ENCODE measurements around the gene TKT.
"Not testable (repeated sequence)": the region's sequence is repeated elsewhere in the genome, so short reads cannot be mapped to it uniquely, and the experiment has no call there.

The TKT gene

DNA sequence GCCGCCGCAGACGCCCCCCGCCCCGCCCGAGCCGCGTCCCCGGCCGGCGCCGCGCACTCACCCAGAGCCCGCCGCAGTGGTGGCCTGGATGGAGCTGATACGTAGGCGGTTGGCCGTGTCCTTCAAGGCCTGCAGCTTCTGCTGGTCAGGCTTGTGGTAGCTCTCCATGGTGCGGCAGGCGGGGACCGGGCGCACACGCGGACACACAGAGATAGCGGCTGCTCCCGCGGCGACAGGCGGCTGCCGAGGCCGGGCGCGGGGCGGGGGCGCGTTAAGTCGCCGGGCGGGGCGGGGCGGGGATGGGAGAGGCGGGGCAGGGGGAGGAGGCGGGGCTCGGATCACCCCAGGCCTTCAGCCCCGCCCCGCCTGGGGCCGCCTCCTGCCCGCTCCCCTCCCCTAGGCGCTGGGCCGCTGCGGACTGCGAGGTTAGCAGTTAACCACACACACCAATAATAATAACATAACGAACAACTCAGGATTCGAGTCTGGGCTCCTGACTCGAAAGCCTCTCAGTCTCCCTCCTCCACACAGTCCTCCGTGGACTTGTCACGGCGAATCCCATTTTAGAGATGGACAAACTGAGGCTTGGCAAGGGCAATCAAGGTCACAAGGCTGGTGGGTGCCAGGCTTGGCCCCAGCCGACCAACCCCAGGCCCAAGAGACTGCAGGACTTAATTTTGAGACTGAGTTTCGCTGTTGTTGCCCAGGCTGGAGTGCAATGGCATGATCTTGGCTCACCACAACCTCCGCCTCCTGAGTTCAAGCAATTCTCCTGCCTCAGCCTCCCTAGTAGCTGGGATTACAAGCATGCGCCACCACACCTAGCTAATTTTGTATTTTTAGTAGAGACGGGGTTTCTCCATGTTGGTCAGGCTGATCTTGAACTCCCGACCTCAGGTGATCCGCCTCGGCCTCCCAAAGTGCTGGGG, at the start of gene TKT:
Gene TKT, minus strand, starts transcription at position 248 of the 929 bp plus-strand sequence. Its CDS starts 80 bp downstream, at position 168.
- peak; percentile 92 for DNase-seq

DNA sequence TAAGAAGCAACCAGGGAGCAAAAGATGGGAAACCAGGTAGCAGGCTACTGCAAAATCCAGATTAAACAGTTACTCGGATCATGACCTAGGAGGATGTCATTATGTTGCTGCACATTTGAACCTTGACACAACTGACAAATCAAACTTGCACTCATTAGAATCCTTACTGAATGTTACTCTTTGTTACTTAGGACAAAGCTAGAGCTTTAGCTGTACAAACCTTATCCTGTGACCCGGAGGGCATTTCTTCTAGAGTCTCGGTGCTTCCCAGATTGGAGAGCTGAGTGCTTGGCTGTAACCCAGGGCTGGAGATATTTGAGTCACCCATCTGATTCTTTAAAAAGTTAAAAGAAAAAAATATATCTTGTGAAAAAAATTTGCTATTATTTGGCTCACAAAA, 48.1 kb upstream of the TKT start:
- no peak for DNase-seq

GRCh38 chr3:53303549-53303948, 47.7 kb upstream of the TKT start:
- DNase-seq: no peak

DNA sequence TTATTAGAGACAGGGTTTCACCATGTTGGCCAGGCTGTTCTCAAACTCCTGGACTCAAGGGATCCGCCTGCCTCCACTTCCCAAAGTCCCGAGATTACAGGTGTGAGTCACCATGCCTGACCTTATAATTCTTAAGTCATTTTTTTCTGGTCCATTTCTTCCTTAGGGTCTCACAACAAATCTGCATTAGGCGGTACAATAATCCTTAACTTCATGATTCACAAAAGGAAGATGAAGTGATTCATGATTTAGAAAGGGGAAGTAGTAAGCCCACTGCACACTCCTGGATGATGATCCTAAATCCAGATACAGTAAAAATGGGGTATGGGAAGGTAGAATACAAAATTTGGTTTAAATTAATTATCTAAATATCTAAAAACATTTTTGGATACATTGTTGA, 45.0 kb upstream of the TKT start:
- no peak for DNase-seq

DNA sequence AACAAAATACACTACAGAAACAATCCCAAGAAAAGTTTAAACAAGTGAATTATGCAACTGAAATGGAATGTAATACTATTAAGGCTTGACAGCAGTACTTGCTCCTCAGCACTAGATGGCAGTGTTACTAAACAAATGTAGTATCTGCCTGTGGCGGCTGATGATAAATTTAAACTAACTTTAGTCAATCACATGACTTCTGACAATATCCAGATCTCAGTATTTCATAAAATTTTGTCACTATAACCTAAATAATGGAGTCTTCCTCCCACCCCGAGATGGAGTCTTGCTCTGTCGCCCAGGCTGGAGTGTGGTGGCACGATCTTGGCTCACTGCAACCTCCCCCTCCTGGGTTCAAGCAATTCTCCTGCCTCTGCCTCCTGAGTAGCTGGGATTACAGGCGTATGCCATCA, 43.8 kb upstream of the TKT start:
- not testable (repeated sequence) for DNase-seq

- DNase-seq: no peak
Observed at GRCh38 chr3:53295410-53295809, 39.6 kb upstream of the TKT start.

DNA sequence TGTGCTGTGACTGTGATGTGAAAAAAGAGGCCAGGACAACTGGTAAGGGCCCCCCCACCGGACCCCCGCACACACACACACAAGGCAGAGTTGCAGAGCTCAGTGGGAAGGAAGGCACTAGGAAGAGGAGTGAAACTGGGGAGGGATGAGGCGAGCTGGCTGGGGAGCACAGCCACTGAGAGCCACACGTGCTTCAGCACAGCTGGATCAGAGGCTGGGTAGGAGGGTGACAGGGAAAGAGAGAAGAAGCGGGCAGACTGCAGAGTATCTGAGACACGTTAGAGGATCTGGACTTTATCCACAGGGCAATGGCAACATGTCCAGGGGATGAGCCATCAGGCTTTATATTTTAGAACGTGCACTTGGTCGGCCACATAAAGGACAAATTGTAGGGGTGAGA, 38.0 kb upstream of the TKT start:
- no peak for DNase-seq

GRCh38 chr3:53288214-53288613, 32.4 kb upstream of the TKT start:
- DNase-seq: no peak

GRCh38 chr3:53287131-53287629, 31.4 kb upstream of the TKT start:
- no peak for DNase-seq

- no peak for DNase-seq
Observed at GRCh38 chr3:53286727-53287126, 30.9 kb upstream of the TKT start.

- DNase-seq: no peak
Observed at GRCh38 chr3:53282581-53282980, 26.8 kb upstream of the TKT start.

DNA sequence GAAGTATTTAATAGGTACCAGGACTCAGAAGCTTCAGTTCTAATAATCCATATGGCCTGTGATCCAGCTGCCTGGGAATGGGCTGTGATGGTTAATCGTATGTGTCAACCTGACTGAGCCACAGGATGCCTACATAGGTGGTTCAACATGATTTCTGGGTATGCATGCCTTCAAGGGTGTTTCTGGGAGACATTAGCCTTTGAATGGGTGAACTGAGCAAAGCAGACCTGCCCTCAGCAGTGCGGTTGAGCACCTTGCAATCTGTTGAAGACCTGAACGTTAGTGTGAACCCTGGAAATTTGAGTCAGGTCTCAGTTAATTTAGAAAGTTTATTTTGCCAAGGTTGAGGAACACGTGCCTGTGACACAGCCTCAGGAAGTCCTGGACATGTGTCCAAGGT, 22.8 kb upstream of the TKT start:
- DNase-seq: no peak

GRCh38 chr3:53274938-53275605, 19.2 kb upstream of the TKT start:
- no peak for DNase-seq

- no peak for DNase-seq
Observed at GRCh38 chr3:53273146-53273670, 17.4 kb upstream of the TKT start.

DNA sequence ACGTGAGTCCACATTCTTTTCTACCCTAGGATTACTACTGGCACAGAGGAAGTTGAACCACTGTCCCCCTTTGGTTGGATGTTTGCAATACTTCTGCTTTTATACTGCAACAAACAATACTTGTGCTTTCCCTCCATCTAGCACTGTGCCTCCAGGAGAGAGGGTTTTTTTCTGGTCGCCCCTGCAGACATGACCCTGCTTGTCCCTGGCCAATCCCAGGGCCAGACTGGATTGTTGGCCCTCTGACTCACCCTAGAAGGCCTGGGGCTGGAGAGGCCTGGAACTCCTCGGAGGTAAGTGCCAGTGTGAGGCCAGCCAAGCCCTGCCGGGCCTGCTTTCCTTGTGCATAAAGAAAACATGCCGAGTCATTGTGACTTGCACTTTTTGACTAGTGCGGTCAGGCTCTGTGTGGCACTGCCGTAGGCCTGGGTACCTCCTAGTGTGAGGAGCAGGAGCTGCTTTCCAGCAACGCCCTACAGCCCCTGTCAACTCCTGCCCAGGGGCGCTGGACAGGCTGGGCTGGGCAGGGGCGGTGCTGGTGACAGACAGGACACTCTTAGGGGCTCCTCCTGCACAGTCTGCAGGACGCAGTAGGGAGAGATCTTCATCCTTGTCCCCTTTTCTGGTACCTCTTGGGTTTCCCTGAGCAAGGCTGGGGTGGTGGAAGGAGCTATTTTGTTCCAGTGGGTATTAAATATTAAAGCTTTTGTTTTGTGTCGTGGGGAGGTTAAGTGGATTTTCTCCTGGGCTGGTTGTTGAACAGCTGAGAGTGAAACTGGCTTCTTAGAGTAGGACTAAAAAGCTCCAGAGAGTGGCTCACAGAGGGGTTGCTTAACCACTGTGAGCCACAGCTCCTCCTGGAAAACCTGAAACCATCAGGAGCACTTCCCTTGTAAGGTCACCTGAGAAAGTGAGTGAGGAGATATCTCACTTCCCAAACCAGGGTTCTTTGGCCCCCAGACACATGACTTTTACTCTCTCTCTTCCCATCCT, 14.4 kb upstream of the TKT start:
- DNase-seq: peak; percentile 75

DNA sequence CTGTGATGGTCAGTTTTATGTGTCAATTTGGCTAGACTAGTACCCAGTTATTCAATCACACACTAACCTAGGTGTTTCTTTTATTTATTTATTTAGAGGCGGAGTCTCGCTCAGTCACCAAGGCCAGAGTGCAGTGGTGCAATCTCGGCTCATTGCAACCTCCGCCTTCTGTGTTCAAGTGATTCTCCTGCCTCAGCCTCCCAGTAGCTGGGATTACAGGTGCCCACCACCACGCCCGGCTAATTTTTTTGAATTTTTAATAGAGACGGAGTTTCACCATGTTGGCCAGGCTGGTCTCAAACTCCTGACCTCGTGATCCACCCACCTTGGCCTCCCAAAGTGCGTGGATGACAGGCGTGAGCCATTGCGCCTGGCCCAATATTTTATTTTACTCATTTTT, 13.4 kb upstream of the TKT start:
- not testable (repeated sequence) for DNase-seq

DNA sequence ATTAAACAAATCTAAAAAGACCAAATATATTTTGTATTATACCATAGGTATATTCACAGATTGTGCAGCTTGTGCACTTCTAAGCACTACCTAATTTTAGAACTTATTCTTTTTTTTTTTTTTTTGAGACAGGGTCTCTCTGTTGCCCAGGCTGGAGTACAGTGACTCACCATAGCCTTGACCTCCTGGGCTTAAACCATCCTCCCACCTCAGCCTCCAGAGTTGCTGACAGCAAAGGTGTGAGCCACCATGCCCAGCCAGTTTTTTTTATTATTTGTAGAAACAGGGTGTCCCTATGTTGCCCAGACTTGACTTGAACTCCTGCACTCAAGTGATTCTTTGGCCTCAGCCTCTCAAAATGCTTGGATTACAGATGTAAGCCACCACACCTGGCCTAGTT, 11.9 kb upstream of the TKT start:
- no peak for DNase-seq

GRCh38 chr3:53264718-53265117, 8.9 kb upstream of the TKT start:
- no peak for DNase-seq

- DNase-seq: no peak
Observed at GRCh38 chr3:53263907-53264306, 8.1 kb upstream of the TKT start.

DNA sequence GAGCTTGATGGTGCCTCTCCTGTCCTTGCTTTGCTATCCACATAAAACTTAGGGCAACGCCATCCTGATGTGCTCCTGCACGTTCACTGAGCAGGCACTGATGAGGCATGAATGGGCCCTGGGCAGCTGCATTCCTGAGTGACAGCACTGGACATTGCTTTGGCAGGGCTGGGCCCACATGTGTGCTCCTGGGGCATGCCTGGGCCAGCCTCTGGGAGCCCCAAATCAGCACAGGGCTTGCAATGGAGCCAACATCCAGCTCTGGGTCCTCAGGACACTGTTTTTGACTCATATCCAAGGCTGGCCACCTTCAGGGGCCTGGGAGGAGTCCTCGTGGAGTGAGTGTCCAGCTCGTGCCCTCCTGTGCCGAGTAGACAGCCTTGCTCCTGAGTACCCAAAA, 5.9 kb upstream of the TKT start:
- DNase-seq: no peak

DNA sequence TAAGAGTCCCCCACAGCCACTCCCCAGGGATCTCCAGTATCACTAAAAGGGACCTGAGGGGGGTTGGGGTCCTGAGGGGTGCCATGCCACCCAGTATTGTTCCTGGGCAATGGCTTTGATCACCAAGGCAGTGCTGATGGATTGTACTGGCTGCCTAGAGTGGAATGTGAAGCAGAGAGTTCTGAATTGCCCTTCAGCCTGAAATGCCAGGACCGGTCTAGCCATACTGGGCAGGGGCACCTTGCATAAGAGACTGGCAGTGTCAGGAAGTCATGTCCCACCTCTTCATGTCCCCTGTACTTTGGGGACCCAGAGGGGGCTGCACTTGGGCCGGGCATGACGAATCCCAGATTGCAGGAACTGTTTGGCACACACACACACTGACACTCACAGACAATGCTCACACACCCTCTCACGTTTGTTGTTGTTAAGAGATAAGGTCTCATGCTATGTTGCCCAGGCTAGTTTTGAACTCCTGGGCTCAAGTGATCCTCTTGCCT, 4.5 kb upstream of the TKT start:
- no peak for DNase-seq

Measured in femur (tissue), 1 donor.